M059J (cell line): ENCODE results near the gene RIT2. TPM values are rescaled to one million over a fixed set of nuclear protein-coding genes. Genes with fewer than 3 reads are reported as not detected.
A peak's percentile ranks its signal among the peaks of the same experiment; 100 is the strongest.

Experiments used
- DNase-seq: peaks from one replicate; pipeline ENCODE4 v3.0.0-alpha.2; 2012; ENCODE audit warnings: low read depth
- total RNA-seq: library from RNA; depleted of rRNA; stranded (reverse); fragments of >200 nt; shearing (Covaris generic); gene quantifications from 2 replicates; pipeline ENCODE4 v1.2.3, GENCODE V29; 2014; rRNA removed

RIT2 gene
- 0.37 and 0.79 TPM in 2 replicates for total RNA-seq

DNA sequence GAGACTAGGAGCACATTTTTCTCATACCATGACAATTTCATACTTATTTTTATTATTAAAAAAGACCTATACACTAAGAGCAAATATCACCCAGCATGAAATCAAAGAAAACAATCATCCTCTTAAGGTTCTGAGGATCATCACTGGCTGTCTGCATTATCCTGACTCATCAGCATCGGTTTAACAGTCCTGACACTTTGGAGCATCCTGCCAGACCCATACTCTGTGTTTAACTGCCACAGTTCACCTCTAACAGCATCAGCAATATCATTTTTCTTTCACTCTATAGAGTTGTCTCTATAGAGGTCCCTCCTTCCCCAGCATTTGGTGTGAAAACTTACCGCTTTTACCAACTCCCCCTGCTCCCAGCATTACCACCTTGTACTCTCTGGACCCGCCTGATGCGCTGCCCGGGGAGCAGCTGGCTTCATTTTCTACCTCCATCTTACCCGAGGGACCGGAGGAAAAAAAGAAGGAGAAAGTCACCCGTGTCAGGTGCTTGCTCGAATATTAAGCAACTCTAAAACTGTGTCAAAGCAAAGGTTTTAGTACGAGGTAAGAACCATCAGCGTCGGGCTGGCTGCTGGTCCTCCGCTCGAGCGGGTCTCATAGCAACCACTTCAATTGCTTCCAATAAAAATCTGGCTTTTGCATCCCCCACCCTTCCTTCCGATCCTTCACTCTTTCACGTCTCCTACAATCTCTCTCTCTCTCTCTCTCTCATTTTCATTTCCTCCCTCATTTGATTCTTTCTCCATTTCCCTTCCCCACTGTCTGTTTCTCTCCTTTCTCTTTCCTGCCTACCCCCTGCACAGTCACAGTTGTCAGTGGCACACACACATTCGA lies at the start of gene RIT2:
Gene RIT2, minus strand, starts transcription at position 610 of the 846 bp plus-strand sequence.
- no peak for DNase-seq

DNA sequence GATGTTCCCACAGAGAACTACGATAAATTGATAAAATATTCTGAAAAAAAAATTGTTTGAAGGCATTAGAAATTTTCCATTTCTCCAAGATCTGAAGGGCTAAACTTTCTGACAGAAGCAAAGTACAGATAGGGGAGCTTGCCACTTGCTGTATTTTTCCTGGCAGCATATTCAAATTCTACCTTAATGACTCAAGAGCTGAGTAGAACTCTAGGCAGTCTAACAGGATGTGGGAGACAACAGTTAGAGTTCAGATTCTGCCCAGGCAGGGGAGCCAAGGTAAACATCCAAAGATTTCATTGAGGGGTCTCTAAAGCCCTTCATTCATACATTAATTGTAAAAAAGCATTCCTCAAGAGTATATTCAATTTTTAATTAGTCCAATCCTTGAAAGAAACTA lies 46.0 kb upstream of the RIT2 start:
- DNase-seq: peak; percentile 70

DNA sequence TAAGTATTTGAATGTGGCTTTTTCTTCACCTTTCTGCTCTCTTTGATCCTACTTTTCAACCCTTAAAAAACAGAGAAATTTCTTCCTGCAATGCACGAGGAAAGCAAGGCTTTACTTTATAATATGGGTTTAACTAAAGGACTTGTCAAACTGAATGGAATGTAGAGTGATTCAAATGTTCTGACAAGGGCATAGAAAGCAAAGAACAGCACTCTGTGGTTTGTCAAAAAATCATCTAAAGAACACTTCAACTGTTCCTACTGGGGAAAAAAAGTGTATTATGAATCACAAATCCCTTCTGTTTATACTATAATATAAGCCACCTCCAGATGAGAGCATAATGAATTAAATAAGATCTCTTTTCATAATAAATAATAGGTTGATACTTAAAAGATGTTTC lies 45.0 kb upstream of the RIT2 start:
- peak; percentile 59 for DNase-seq

DNA sequence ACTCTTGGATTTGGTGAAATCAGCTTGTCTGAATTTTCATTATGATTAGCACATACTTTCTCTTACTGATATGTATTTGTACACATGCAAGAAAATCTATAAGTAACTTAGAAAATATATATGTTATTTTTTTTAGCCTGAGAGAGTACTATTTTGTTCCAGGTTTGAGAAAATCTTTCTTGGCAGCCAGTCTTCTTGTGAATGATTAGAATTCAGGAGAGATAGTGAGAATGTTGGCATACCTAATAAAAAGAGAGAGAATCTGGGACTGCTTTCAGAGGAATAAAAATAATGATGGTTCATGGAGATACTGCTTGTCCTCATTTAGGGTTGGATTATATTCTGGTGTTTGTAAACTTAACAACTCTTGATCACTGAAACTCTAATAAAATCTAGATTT lies 44.4 kb upstream of the RIT2 start:
- DNase-seq: no peak

DNA sequence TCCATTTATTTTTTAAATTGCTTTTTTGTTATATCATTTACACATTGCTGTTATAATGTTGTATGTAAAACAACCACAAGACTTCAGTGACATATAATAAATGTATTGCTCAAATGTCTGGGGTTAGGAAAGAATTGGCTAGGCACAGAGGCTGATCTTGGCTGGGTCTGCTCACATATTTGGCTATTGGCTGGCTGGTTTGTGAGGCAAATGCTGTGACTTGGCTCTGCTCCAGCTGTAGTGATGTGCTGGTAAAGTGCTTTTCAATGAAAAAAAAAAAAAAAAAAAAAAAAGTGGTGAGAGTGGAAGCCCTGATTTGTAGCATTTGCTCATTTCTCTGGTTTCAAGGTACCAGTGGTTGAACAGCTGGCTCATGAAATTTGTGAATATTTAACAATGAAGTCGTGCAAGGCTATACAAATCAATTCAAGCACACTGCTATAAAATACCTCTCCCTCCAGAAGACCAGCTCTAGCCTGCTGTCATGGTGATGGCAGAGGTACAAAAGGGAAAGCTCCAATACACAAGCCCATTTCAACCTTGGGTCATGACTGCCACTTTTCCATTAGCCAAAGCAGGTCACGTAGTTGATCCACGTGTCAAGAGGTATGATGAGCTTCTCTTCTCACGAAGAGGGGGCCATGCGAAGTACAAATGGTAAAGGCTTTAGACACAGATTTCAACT lies 43.7 kb upstream of the RIT2 start:
- DNase-seq: peak; percentile 13

DNA sequence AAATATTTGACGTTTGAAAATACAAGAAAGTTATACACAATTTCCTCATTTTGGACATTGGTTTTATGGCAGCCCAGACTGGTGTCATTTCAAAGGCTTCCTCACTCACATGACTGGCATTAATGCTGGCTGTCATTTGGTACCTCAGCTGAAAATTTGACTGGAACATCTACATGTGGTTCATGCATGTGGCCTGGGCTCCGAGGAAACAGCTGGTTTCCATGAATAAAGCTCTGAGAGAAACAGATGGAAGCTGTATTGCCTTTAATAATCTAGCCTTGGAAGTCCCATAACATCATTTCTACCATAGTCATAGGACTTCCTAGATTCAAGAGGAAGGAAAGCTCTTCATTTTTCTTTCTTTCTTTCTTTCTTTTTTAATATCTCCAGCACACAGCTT lies 42.9 kb upstream of the RIT2 start:
- DNase-seq: no peak

DNA sequence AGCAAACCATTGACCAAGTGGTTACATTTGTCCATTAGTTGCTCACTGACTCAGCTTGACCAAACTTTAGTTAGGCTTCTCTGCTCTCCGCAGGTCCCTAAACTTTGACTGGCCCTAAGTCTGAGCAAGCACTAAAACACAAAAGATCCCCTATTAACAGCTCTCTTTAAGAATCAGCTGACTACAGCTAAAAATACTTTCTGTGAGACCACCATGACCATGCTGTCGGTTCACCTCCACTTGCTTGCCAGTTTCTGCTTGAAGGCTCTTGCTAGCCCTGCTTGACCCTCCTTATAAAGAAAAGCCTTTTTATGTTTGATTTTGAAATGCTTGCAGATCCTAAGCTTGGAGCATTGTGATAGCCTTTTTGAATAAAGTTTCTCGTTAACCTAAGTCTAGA lies 40.4 kb upstream of the RIT2 start:
- no peak for DNase-seq

DNA sequence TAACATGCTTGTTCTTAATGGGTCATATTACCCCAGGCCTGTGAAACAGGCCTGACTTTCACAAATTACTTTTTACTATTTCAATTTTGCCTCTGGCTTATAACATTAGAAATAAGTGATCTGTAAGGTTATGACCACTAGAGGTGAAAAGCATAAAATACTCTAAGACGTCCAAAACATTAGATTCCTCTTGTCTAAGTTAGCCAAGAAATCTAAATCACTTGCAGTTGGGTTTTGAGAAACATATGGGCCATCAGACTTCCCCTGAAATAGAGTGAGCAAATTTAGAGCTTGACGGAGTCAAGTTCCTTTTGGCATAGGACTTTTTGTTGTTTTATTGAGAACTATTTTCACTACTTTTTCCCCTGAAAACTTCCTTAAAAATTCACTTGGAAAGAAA lies 32.7 kb upstream of the RIT2 start:
- DNase-seq: no peak

DNA sequence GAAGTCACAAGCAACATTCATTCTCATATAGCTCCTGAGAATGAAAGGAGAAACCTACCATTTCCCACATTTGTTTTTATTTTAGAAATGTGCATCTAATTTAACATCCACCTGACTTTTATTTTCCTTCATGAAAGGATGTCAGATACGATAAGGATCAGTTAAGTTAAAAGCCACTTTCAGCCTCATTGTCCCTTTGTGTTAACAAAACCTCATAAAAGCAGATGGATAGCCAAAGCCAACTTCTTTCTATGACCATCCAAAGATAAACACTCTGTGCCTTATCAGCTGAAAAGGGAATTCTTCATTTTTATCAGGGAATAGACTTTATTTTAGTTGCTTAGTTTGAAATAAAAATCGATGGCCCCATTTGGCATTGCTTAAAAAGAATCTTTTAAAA lies 25.7 kb upstream of the RIT2 start:
- peak; percentile 37 for DNase-seq

DNA sequence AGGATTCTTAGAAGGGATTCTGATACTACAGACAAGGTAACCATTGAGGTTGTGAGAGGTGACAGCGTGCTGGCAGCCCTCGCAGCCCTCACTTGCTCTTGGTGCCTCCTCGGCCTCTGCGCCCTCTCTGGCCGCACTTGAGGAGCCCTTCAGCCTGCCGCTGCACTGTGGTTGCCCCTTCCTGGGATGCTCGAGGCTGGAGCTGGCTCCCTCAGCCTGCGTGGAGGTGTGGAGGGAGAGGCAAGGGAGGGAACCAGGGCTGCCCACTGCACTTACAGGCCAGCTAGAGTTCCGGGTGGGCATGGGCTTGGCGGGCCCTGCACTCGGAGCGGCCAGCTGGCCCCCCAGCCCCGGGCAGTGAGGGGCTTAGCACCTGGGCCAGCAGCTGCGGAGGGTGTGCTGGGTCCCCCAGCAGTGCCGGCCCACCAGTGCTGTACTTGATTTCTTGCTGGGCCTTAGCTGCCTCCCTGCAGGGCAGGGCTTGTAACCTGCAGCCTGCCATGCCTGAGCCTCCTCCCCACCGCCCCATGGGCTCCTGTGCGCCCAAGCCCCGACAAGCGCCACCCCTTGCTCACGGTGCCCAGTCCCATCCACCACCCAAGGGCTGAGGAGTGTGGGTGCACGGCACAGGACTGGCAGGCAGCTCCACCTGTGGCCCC lies 23.9 kb upstream of the RIT2 start:
- no peak for DNase-seq

DNA sequence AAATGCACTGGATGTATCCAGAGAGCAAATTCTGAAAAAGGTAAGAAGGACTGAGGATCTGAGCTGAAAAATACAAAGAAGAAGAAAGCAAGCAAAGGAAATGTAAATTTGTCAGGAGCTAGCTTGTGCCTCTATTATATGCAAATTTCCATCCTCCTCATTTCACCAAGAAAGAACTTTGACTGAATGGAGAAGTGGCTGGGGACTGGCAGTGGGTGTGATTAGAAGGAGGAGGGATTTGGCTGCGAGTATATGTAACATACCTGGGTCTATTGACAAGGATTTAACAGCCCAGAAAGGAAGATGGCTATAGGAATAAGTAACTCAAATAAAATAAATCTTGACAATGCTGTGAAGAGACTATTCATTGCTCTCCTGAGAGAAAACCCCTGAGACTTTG lies 19.4 kb upstream of the RIT2 start:
- no peak for DNase-seq

DNA sequence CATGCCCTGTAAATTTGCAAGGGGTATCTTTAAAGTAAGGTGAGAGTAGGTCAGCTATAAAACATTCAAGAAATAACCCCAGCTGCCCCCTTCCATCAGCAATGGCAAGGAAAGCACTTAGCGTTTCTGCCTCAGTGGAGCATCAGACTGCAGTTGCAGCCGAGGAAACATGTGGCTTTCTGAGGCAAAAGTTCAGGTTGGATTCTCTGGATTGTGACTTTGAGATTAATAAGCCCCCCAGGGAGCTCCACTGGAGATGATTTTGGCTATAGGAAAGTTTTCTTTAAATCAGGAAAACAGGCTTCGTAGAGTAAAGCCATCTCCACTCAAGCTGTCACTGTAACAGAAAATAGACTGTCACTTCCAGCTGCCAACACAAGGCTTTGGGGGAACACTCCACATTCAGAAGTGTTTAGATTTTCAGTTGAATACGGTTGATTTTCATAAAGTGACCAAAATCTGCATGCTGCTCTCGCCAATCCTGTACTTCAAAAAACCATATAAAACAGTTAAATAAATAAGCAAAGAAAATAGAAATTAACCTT lies 15.3 kb upstream of the RIT2 start:
- DNase-seq: no peak

DNA sequence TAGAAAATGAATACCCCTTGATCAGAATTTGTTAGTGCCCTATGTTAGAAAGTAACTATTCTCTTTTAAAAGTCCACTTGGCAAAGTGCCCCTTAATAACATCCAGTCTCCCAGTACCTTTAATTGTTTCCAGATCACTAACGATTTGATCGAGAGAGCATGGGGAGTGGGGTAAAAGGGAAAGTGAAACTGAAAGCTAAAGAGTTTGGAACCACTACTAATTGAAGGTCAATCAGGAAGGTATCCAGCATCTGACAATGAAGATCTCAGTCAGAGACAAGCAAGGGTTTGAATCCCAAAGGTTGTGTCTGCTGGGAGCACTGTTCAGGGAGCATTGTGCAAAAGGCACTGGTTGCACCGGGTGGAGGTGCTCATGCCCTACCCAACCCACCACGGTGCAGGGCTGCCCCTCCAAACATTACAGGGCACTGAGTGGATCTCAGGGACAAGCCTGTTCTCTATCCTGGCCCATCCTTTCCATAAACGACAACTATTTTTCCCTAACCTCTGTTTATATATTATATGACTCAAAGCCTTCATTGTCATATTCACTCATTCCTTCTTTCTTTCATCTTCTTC lies 14.6 kb upstream of the RIT2 start:
- peak; percentile 59 for DNase-seq

DNA sequence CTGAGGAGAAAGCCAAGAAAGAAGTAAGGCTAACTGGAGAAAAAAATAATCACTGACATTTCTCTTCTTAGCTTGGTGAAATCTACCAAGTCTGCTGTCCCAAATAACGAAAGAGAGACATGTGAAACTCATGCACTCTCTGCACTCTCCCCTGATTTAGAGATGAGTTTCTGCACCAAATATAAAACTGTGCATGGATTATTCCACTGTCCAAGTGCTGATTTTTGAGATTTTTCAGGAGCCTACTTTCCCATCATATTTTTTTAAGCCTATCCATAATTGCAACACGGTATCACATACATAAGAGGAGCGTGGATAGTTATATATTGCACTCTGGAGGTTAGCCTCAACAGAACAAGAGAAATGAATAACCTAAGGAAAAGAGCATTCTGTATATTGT lies 10.0 kb upstream of the RIT2 start:
- no peak for DNase-seq

DNA sequence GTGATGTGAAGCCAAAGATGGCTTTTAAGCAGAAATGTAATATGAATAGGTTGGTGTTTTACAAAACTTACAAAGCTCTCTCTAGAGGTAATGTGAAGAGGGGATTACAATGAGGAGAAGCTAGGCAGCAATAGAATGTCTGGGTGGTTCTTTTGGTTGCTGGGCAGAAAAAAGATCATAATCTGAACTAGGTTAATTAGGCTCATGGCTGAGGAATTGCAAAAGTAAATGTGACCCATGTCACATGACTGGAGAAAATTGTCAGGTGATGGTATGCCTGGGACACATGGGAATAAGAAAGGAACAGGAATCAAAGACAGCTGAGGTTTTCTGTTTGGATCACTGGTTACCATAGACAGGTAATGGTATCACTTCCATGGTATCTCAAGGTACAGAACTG lies 7.5 kb upstream of the RIT2 start:
- no peak for DNase-seq

DNA sequence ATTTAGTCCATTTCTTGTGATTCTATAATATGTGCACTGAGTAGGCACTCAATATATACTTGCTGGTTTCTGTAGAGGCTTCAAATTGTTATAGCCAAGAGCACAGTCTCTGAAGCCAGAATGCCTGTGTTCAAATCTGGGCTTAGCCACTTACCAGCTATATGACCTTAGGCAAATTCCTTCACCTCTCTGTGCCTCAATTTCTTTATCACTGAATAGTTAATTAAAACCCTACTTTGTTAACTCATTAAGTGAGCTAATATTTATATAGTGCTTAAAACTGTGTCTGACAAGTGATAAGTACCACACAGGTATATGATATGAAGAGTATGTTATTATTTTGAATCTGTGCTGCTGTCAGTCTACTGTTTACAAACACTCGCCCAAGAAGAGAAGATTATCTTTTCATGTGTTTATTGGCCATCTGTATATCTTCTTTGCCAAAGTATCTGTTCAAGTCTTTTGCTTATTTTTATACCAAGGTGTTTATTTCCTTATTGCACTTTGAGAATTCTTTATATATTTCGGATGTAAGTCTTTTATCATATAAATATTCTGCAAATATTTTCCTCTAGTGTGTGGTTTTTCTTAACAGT lies 1.3 kb upstream of the RIT2 start:
- DNase-seq: no peak

DNA sequence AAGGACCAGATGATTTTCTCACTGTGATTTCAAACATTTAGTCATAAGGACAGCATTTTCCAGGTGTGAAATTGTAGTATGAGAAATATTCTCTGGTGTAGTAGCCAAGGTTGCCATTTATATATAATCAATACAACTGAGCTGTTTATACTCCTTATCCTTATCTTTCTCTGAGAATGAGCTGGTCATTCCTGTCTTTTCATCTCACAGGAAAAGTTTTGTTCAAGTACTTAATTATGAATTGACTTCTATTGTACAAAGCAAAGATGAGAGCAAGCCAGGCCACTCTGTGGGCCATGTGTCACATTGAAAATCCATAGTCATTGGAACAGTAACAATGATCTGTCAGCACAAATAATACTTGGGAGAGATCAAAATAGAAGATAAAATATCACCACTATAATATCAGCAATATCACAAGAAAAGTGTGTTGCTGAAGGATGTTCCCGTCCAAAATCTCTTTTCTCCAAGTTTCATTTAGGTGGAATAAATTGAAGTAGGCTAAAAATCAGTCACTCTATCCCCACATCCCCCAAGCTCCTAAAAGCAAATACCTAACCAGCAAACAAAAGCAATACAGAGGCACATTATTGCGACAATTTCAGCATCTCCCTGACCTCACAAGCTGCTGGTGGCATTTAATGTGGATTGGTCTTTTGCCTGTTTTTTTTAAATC lies 2.1 kb downstream of the RIT2 start:
- no peak for DNase-seq

DNA sequence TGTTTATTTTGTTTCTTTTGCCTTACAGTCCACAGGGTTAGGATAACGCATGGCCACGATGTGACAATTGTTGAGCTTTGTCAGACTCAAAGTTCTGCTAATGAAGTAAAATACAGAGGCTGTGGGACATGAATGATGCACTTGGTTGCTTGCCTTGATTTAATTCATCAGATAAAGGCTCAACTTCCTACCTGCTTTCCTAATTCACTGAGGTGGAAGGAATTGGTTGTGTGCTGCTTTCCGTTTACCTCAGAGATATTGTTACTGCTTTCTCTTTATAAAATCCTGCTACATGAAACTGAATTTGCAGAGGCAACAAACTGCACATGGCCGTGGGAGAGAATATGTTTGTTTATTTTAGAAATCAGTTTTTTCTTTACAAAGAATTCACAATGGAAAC lies 6.6 kb downstream of the RIT2 start:
- DNase-seq: no peak

DNA sequence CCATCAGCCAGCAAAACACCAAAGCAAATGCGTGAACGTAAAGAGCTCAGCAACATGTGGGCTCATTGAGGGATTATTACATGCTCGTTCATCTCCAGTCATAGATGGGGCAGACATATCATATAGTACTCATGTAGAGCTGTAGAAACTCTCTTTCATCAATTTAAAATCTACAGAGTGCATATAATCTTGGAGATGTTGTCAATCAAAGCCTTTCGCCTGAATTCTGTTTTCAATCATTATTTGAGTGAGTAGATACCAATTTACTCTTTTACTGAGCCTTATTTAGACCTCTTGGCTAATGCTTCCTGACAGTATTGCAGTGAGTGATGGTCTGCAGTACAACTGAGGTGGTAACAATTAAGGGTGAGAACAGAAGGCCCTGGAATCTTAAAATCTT lies 7.0 kb downstream of the RIT2 start:
- DNase-seq: no peak

DNA sequence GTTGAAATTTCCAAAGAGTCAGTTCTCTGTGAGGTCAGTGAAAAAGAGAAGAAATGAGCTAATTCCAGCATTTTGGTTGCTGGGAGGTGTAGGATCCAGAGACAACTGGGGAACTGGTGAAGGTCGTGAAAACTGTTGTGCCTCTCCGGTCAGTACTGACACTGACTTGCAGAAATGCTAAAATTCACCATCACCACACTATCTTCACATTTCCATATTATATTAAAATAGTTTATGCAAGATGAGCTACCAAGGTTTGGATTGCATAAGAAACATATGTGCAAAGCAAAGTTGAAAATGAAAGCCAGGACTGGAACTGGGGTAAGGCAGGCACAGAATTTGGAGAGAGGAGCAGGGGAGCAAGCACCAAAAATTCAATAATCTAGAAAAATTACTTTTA lies 21.8 kb downstream of the RIT2 start:
- no peak for DNase-seq

DNA sequence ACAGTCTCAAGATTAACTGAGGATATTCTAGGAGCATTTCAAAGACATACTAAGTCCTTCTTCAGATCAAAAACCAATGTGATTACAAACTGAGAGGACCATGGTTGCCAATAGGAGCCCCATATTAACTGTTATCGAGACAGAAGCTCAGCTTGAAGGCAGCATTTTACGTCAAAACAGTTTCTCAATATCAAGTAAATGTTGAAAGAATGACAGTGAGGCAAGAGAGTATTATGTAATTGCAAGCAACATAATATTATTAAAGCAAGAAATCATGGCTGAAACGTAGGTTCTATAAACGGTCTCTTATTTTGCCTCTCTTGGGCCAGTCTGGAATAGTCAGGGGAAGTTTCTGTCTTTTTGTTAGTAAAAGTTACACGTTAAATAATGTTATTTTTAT lies 22.9 kb downstream of the RIT2 start:
- DNase-seq: no peak
